ENCODE data around the gene PDE4A.
"Not testable (repeated sequence)": the region's sequence is repeated elsewhere in the genome, so short reads cannot be mapped to it uniquely, and the experiment has no call there.

The PDE4A gene

DNA sequence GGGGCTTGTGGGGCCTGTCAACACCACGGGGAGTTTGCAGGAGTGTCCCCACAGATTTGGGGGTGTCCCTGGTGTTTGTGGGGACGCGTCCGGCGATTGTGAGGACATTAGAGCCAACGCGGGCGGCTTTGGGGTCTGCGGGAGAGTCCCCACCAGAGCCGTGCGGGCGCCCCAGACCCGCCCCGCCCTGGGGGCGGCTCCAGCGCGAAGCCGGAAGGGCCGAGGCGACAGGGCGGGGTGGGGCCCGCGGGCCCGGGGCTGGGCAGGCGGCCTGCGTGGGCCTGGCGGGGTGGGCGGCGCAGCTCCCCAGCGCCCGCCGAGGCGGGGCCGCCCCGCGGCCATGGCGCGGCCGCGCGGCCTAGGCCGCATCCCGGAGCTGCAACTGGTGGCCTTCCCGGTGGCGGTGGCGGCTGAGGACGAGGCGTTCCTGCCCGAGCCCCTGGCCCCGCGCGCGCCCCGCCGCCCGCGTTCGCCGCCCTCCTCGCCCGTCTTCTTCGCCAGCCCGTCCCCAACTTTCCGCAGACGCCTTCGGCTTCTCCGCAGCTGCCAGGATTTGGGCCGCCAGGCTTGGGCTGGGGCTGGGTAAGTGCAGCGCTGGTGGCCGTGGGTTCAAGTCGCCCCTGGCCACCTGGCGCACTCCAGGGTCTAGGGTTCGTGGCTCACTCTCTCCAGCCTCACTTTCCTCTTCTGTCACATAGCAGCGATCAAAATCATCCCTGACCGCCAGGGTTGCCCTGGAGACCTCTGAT lies 10.3 kb downstream of the PDE4A start:
- peak; percentile 81 for DNase-seq

DNA sequence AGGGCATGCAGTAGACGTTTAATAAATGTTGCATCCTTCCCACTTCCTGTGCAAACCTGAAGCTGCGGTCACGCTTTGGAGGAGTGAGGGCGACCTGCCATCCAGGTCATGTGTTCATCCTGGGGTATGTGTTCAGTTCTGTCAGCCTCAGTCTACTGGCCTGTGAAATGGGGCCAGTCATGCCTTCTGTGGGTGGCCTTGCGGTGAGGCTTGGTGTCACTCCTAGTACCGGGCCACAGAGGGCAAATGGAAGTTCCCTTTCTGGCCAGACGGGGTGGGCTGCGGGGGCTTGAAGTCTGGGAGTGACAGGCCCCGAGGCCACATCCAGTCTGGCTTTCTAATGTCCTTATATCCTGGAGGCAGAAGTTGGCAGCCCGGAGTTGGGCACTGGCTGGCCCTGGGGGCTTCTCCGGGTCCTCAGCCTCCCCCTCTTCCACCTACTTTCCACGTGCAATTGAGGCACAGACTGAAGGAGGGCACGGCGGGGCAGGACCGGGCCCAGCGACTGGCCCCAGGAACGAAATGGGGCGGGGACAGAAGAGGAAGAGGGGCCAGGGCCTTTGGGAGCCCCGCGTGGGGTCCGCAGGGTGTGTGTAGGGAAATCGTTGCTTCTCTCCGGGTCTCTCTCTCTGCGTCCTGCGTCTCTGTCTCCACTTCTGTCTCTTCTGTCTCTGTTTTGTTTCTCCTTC lies 11.1 kb downstream of the PDE4A start:
- peak; percentile 61 for DNase-seq

DNA sequence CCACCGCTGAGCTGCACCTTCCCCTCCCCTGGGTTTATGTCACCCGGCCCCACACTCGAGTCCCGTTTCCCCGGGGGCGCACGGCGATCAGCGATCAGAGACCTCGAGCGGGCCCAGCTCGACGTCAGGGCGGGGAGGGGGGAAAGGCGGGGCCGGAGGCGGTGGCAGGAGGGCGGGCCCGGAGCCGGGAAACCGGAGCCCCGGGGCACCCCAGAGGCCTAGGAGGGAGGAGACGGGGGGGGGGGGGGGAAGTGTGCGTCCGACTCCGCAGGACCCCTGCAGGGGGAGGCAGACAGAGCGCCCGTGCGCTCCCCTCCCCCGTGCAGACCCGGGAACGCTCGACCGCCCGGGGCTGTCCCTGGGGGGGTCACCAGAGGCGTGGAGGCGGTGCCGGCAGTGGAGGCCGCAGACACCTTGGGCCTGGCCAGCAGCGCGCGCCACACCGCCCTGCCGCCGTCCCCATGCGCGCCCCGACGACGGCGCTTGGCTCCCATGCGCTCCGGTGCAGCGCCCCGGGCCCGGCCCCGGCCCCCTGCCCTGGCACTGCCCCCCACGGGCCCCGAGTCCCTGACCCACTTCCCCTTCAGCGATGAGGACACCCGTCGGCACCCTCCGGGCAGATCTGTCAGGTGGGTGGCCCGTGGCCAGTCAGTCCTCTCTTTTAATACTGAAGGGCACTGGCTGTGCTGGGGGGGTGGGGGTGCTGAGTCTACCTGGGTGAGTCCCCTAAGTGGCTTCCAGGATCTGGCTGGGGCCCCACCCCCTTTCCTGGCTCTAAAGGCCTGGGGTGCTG lies 11.8 kb downstream of the PDE4A start:
- DNase-seq: peak; percentile 72

DNA sequence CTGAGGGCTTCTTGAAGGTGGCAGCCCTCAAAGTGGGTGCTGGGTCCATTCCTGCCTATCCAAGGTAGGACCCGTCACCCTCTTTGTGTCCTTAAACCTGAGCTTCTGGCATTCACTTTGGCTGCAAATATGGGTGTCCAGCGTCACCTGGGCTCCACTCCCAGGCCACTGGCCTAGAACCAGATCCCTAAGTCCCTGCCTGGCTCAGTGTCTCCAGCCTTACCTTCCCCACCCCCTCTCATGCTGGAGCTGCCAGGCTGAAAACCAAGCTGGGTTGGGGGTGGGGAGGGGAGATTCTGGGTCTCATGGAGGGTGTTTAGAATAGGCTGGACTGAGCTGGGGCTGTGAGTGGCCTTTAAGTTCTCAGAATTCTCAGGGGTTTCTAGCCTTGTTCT lies 12.4 kb downstream of the PDE4A start:
- no peak for DNase-seq

DNA sequence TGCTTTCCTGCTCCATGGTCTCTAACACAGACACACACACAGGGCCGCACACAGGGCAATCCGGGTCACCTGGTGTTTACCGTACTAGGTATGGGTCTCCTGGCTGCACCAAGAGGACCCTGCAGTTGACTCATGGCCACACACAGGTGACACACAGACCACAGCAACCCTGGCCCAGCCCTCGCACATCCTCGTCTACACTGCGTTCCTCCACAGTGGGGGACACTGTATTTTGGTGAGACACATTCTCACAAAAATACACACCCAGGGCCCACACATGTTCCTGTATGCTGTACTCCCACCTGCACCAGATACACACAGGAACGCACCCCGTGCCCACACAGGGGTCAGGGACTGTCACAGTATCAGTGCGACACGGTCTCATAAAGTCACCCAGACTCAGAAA lies 12.8 kb downstream of the PDE4A start:
- DNase-seq: no peak

DNA sequence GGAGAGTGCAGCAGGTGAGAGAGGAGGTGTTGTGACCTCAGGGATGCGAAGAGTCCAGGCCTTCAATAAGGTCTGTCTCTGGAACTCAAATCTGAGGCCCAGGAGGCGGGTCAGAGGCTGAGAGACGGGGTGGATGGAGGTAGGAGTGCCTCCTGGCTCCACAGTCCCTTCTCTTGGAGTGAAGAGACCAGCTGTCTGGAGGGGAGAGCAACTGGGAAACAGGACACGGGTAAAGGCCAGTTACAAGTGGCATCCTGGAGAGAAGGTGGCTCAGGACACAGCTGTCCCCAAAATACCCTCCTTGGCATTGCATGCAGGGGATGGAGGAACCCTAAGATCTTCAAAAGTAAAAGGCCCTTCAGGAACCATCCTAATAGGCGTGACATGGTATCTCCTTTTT lies 19.2 kb downstream of the PDE4A start:
- no peak for DNase-seq

DNA sequence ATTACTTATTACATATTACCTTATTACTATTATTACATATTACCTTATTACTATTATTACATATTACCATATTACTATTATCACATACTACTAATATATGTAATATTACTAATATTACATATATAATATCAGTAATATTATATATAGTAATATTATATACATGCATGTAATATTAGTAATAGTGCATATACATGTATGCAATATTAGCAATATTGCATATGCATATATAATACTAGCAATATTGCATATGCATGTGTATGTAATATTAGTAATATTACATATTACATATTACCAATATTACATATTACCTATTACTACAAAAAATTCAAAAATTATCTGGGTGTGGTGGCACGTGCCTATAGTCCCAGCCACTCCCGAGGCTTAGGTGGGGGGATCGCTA lies 22.4 kb downstream of the PDE4A start:
- DNase-seq: no peak

DNA sequence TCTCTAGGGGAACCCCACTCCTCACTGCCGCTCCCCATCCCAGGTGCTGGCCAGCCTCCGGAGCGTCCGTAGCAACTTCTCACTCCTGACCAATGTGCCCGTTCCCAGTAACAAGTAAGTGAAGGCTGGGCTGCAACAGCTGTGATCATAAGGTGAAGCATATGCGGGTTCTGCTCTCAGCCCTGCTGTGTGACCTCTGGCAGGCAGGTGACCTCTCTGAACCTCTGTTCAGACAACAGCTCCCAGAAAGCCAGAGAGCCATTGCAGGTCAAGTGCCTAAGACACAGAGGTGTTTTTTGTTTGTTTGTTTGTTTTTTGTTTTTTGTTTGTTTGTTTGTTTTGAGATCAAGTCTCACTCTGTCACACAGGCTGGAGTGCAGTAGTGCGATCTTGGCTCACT lies 28.7 kb downstream of the PDE4A start:
- no peak for DNase-seq

DNA sequence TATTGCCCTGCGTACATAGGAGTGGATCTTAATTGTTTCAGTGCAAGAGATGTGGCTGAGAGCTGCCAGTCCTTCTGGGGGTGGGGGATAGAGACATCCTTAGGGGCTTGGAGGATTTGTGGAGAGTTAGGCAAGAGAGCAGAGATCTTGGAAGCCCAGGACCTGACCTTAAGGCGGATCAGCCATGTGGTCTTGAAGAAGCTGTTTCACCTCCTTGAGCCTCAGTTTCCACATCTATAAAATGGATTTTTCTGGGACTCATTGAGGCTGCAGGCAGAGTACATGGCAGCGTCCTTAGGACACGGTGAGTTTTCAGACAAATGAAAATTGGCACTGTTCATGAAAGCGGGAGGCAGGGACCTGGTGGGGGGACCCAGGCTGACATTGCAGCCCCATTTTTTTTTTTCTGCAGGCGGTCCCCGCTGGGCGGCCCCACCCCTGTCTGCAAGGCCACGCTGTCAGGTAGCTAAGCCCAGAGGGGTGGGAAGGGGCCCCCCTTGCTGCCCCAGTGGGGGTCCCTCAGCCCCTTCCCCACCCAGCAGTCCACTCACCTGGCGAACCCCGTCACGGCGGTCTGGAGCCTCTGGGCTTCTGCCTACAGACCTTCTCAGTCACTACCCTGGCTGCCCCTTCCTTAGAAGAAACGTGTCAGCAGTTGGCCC lies 30.0 kb downstream of the PDE4A start:
- no peak for DNase-seq

DNA sequence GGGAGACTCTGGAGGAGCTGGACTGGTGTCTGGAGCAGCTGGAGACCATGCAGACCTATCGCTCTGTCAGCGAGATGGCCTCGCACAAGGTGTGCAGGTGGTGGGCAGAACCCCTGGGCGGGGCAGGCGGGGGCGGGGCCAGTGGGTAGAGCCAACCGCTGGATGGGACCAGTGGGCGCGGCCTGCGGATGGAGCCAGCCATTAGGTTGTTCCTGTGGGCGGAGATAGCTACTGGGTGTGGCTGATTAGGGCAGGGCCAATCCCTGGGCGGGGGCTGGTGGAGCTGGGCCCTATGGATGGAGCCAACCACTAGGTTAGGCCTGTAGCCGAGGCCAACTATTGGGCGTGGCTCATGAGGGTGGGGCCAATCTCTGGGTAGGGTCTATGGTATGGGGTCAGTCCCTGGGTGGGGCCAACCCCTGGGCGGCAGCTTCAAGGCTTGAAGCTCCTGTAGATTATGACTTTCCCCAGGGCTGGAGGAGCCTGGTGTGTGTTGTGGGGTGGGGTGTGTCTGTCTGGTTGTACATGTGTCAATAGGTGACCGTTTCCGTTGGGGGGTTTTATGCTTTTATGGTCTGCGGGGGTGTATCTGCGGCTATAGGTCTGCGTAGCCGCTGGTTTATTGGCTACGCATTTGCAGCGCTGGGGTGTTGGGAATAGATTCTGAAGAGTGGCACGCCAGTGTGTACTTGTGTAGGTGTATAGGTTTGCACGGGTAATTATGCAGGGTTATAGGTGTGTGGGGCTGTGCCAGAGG lies 30.7 kb downstream of the PDE4A start:
- DNase-seq: no peak

DNA sequence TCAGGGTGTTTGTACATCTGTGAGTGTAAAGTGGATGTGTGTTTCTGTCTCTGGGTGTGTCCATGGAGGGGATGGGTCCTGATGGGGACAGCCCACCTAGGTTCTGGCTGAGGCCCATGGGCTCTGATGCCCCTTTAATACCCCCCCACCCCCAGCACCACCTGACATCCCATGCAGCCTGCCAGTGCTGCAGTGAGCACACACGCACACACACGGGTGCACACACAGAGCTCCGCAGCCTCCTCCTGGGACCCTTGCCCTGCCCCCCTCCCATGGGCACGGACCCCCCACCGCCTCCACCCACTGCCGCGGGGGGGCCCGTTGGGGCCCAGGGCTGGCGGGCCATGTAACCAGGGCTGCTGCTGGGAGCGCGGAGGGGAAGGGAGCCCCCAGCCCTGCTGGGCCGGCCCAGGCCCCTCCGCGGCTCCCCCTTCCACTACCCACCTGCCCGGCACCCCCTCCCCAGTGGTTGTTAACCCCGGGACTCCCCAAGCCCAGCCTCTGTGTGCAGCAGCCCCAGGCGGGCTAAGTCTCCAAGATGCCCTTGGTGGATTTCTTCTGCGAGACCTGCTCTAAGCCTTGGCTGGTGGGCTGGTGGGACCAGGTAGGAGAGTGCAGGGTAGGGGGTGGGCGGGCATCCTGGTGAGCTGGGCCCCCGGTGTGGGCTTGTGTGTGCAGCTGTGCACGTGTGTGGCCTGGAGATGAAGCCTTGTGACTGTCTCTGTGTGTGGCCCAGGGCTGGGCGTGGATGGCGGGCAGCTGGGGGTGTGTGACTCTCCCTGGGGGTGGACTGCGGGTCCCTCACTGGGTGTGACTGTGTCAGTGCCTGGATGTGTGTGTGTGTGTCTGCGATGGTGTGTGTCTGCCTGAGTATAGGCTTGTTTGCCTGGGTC lies 32.6 kb downstream of the PDE4A start:
- no peak for DNase-seq

DNA sequence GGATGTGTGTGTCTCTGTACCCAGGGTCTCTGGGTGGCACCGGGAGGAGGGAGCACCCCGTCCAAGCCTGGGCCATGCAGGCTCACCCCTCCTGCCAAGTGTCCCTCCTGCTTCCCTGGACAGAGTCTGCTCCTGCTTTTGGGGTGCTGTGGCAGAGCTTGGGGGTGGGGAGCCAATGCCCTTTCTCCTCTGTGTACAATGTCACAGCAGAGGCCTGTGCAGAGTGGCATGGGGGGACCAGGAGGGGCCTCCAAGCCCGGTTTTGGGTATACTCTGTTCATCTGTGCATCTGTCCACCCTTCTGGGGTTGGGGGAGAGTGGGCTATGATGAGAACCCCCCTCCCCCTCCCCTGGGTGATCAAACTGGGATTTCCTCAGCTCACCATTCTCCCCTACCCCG lies 33.5 kb downstream of the PDE4A start:
- no peak for DNase-seq

DNA sequence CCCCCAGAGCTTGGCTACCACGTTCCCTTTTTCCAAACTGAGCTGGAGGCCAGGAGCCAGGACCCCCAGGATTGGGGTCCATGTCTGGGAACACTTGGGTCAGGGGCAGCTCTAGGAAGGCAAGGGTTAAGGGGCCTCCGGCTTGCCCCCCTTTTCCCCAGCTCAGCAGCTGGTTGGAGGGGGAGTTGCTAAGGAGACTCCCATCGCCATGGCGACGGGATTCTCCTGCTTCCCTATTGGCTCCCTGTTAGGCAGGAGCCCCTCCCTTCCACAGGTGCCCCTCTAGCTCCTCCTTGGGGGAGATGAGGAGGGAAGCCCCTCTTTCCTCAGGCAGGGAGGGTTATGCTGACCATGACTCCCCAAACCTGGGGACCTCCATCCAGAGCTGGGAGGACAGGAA lies 33.9 kb downstream of the PDE4A start:
- DNase-seq: peak; percentile 28

DNA sequence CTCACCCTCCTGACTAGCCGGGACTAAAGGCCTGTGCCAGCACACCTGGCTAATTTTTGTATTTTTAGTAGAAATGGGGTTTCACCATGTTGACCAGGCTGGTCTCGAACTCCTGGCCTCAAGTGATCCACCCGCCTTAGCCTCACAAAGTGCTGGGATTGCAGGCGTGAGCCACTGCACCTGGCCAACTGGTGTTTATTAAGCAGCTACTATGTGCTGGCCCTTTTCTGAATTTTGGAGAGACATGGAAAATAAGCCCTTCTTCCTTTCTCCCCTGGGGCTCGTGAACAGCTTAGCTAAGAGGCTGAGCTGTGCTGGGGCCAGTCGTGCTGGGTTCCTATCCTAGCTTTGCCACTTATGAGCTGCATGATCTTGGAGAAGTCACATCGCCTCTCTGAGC lies 38.4 kb downstream of the PDE4A start:
- not testable (repeated sequence) for DNase-seq

DNA sequence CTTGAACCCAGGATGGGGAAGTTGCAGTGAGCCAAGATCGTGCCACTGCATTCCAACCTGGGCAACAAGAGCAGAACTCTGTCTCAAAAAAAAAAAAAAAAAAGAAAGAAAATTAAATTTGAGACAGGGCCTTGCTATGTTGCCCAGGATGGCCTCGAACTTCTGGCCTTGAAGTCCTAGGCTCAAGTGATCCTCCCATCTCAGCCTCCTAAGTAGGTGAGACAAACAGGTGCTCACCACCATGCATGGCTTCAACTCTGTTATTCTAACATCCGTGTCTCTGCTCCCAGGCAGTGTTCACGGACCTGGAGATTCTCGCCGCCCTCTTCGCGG lies 40.3 kb downstream of the PDE4A start:
- DNase-seq: no peak

DNA sequence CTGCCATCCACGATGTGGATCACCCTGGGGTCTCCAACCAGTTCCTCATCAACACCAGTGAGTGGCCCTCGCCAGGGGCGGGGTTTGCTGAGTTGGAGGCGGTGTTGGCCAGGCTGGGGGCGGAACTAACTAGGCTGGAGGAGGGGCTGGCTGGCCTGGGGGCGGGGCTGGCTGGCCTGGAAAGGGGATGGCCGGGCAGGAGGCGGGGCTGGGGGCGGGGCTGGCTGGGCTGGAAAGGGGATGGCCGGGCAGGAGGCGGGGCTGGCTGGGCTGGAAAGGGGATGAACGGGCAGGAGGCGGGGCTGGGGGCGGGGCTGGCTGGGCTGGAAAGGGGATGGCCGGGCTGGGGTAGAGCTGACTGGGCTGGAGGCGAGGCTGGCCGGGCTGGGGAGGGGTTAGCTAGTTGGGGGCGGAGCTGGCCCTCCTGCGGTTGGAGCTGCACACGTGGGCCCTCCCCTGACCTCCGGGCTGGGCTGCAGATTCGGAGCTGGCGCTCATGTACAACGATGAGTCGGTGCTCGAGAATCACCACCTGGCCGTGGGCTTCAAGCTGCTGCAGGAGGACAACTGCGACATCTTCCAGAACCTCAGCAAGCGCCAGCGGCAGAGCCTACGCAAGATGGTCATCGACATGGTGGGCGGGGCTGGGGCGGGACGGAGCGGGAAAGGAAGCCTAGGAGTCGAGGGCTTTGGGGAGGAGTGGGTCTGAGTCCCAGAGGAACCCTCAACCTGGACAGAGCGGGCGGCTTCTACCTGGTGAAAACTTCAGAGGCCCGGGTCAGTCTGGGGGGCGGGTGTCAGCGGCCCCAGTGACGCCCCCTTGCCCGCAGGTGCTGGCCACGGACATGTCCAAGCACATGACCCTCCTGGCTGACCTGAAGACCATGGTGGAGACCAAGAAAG lies 41.0 kb downstream of the PDE4A start:
- peak; percentile 45 for DNase-seq

DNA sequence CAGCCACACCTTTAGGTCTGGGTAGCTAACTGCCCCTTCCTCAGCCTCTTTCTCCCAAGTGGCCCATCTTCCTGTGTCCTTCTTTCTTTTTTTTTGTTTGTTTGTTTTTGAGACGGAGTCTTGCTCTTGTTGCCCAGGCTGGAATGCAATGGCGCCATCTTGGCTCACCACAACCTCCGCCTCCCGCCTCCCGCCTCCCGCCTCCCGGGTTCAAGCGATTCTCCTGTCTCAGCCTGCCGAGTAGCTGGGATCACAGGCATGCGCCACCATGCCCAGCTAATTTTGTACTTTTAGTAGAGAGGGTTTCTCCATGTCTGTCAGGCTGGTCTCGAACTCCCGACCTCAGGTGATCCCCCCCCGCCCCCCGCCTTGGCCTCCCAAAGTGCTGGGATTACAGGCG lies 41.7 kb downstream of the PDE4A start:
- DNase-seq: not testable (repeated sequence)

DNA sequence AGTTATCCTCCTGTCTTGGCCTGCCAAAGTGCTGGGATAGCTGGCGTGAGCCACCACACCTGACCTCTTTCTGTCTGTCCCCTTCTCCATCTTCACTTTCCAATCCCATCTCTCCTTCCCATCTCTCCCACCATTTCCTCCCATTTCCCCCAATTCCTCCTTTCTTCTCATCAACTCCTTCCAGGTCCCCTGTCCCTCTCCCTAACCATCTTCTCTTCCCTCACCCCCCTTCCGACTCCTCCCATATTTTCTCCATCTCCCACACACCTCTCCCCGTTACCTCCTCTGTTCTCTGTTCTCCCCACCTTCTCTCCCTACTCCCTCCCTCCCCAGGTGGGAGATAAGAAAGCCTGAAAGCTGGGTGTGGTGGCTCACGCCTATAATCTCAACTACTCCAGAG lies 42.2 kb downstream of the PDE4A start:
- DNase-seq: no peak

DNA sequence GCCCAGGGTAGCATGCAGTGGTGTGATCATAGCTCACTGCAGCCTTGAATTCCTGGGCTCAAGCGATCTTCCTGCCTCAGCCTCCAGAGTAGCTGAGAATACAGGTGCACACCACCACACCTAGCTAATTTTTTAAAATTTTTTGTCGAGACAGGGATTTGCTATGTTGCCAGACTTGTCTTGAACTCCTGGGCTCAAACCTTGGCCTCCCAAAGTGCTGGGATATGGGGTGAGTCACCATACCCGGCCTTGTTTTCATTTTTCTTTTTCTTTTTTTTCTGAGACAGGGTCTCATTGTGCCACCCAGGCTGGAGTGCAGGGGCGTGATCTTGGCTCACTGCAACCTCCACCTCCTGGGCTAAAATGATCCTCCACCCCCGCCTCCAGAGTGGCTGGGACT lies 44.1 kb downstream of the PDE4A start:
- no peak for DNase-seq

DNA sequence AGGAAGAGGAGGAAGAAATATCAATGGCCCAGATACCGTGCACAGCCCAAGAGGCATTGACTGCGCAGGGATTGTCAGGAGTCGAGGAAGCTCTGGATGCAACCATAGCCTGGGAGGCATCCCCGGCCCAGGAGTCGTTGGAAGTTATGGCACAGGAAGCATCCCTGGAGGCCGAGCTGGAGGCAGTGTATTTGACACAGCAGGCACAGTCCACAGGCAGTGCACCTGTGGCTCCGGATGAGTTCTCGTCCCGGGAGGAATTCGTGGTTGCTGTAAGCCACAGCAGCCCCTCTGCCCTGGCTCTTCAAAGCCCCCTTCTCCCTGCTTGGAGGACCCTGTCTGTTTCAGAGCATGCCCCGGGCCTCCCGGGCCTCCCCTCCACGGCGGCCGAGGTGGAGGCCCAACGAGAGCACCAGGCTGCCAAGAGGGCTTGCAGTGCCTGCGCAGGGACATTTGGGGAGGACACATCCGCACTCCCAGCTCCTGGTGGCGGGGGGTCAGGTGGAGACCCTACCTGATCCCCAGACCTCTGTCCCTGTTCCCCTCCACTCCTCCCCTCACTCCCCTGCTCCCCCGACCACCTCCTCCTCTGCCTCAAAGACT lies 46.9 kb downstream of the PDE4A start:
- DNase-seq: no peak

Data from DMS53 (cell line).